ENCODE results near the gene SLC24A4.

GRCh38 chr14:92529903-92530302 is 206.9 kb downstream of the SLC24A4 start:
- TF ChIP-seq POLR2A (IDR thresholded peaks at IDR 0.05; ENCODE audit: low read depth, low read length) = no peak
- TF ChIP-seq TAF1 (IDR thresholded peaks at IDR 0.05; ENCODE audit: low read depth, low read length) = no peak
- no peak for TF ChIP-seq POLR2AphosphoS5 (IDR thresholded peaks at IDR 0.05; ENCODE audit: low read depth, low read length)
- no peak for TF ChIP-seq POU2F2 (IDR thresholded peaks at IDR 0.05; ENCODE audit: low read depth, low read length)
- TF ChIP-seq SPI1 (IDR thresholded peaks at IDR 0.05; ENCODE audit: low read depth, low read length) = no peak
